Body of pancreas (tissue), 4 donors: ENCODE measurements around the gene TUBGCP2.

Experiments
- POLR2A ChIP-seq, 3 donors: fragments of 450-650 bp; IDR thresholded peaks; one replicate each; pipeline ENCODE4 v1.6.1; 2016; ENCODE audit warnings: antibody characterized with exemption in 3 of 3, mild to moderate bottlenecking in 2 of 3
- TF ChIP-seq, protein P1 (sequence below), 7 experiments: fragments of 450-650 bp in 4 of 7; fragments of 200-600 bp in 3 of 7; sonication (generic) in 3 of 7; IDR thresholded peaks; one replicate each; pipeline ENCODE4 v1.5.1; 2016 to 2019; ENCODE audit warnings: antibody characterized with exemption in 7 of 7

DNA sequence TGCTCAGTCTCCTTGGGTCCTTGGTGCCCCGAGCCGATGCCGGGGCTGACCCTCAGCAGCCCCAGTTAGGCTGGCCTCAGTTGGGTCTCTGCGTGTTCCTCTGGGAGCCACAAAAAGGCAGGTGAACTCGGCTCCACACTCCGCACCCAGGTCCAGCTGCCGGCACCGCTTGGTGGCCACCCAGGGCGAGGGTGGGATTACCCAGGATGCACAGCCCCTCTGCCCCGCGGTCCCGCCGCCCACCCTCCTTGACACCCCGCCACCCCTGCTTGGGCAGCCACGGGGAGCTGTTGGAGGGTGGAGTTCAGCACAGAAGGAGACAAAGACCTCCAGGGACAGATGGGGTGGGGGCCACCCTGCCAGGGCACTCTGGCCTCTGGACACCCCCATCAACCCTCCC lies 53.3 kb downstream of the TUBGCP2 start:
- no peak for TF ChIP-seq POLR2A (IDR thresholded peaks at IDR 0.05)
- TF ChIP-seq, protein P1, sequence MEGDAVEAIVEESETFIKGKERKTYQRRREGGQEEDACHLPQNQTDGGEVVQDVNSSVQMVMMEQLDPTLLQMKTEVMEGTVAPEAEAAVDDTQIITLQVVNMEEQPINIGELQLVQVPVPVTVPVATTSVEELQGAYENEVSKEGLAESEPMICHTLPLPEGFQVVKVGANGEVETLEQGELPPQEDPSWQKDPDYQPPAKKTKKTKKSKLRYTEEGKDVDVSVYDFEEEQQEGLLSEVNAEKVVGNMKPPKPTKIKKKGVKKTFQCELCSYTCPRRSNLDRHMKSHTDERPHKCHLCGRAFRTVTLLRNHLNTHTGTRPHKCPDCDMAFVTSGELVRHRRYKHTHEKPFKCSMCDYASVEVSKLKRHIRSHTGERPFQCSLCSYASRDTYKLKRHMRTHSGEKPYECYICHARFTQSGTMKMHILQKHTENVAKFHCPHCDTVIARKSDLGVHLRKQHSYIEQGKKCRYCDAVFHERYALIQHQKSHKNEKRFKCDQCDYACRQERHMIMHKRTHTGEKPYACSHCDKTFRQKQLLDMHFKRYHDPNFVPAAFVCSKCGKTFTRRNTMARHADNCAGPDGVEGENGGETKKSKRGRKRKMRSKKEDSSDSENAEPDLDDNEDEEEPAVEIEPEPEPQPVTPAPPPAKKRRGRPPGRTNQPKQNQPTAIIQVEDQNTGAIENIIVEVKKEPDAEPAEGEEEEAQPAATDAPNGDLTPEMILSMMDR (IDR thresholded peaks at IDR 0.05): no peak
